ENCODE data around the gene NACC1.

Gene NACC1

DNA sequence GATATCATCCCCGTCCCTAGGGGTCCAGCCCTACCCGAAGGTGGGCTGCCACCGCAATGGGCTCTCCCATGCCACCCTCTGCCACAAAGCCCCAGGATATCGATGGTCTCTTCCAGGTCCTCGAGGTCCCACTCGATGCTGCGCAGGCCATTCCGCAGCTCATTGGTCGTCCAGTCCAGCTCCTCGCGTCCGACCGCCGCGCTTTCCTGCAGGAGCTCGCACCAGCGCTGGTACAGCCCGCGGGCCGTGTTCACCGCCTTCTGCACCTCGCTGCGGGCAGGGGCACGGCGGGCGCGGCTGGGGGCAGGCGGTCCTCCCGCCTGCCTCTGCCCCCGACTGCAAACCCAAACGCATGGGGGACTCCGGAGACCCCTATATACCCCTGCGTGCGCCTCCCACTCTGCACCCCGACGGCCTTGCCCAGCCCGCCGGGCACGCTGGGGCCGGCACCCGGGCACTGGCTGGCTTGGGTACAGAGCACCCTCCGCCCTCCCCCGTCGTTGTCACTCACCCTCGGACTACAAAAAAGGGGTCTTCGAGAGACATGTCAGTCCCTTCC is 31.6 kb downstream of the NACC1 start:
- DNase-seq = no peak

DNA sequence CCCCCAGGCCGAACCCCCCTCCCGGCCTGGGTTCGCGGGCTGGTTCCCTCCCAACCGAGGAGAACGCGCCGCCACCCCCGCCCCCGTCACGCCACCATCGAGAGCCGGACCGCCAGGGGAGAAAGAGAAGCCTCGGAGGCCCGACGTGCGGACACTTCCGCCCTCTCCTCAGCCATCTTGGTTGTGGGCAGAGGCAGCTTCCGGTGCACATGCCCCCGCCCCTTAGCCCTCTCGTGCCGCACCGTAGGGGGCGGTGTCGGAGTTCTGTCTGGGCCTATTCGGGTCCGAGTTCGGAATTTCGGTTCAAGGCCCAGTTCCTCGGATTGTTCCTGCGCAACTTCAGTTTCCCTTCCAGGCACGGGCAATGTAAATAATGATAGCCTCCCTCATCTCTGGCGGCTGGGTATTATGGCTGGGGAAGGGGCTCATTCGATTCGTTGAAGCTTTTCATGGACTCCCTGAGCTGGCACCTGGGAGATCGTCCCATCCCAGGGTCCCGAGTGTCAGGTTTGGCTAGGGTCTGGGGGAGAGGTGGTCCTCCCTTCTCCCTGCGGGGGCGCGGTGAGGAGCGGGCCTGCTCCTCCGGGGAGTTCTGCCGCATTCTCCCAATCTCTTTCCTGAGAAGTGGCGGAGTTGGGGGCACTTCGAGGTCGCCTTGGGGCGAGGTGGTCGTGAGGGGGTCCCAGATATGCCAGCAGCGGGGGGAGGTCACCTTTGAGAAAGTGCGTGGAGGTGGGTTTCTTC is 32.3 kb downstream of the NACC1 start, which contains the start of the genes IER2 and STX10:
TSS of gene IER2 (plus strand) at position 225 of the 744 bp plus-strand sequence. CDS start 2,776 bp downstream, outside the sequence.
TSS of gene STX10 (minus strand) at position 189 of the 744 bp plus-strand sequence. CDS start 202 bp downstream, outside the sequence.
- peak; percentile 89 to 91 for DNase-seq

DNA sequence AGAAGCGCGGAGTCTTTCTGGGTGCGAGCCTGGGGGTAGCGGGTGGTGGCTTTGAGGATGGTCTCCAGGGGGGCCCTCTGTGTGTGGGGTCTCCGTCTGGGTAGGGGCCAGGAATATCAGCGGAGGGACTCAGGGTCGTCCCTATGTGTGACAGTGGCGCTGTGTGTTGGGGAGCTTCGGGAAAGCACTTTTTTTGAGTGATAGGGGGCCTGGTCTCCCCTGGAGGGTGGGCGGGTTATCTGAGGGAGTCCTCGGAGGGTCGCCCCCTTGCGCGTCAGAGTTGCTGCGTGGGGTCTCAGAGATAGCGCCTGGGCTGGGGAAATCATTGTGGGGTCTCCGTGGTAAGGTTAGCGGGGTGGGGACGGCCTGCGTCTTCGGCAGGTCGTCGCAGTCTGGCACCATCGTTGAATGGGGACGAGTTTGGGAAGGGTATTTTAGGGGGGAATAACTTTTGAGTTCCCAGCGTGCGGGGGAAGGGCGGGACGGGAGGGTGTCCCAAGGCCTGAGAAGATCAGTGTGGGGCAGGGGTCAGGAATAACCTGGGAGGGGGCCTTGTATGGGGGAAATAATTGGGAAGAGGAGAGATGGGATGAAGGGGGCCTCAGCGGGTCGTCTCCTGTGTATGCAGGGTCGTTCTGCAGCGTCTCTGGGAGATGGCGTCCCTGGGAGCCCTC is 33.0 kb downstream of the NACC1 start:
- no peak for DNase-seq

DNA sequence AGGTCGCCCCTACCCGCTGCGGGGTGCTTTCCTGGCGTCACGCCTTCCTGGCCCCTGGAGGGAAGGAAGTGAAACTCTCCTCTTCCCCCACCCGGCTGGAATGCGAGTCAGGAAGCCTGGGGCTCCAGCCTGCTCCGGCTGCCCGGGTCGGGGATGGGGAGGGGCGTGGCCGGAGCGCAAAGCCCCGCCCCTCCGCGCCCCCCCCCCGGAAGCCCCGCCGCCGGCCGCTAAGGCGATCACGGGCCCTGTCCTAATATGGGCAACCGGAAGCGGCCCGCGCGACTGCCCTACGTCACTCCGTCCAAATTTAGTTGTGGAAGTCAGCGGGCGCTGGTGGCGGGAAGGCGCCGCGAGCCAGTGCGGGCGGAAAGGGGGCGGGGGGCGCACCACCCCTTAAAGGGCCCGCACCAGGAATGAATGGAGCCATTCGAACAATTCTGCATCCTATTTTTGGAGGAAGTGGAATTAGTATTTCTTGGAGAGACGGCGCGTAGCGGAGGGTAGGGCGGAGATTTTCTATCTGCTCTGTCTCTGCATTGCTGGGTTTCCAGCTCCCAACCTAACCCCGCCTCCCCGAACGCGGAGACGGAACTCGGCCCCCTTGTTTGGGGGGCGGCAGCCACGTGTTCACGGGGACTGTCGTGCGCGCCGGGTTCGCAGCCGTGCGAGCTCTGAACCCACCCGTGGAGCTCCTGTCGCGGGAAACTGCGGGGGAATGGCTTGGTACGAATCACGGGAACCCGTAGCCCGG is 33.7 kb downstream of the NACC1 start:
- peak; percentile 91 for DNase-seq

DNA sequence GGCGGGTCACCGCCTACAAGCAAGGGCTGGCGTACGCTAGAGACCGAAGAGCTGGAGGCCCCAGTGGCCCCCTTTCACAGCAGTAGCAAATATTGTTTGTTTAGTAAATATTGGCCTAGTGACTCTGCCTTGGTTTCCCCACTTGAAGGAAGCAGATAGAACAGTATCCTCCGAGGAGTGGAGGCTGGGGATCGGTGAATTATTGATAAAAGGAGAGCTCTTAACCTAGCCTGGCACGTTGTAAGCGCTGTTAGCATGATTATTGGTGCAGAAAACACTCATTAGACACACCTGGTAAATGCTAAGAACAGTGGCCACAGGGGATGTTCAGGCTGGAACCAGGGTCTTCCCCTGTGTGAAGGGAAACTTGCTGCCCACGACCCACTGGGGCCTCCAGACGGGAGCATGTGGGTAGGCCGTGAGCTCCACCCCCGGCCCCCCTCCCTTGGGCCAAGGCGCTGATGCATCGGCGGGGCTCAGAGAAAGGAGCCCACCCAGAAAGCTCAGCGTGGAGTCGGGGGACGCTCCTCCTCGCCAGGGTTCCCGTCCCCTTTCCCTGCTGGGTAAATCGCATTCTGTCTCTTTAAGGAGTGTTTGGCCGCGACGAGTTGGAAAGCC is 34.4 kb downstream of the NACC1 start:
- DNase-seq = no peak

DNA sequence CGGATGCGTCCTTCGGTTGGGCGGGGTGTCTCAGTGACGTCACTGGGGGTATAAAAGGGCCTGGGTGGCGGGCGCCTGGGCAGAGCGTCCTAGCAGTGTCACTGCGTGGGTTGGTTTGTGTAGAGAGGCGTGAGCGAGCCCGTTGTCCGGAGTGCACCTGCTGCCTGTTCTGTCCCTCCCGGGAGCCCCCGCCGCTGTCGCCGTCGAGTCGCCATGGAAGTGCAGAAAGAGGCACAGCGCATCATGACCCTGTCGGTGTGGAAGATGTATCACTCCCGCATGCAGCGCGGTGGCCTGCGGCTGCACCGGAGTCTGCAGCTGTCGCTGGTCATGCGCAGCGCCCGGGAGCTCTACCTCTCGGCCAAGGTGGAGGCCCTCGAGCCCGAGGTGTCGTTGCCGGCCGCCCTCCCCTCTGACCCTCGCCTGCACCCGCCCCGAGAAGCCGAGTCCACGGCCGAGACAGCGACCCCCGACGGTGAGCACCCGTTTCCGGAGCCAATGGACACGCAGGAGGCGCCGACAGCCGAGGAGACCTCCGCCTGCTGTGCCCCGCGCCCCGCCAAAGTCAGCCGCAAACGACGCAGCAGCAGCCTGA is 35.0 kb downstream of the NACC1 start:
- peak; percentile 96 to 98 for DNase-seq

DNA sequence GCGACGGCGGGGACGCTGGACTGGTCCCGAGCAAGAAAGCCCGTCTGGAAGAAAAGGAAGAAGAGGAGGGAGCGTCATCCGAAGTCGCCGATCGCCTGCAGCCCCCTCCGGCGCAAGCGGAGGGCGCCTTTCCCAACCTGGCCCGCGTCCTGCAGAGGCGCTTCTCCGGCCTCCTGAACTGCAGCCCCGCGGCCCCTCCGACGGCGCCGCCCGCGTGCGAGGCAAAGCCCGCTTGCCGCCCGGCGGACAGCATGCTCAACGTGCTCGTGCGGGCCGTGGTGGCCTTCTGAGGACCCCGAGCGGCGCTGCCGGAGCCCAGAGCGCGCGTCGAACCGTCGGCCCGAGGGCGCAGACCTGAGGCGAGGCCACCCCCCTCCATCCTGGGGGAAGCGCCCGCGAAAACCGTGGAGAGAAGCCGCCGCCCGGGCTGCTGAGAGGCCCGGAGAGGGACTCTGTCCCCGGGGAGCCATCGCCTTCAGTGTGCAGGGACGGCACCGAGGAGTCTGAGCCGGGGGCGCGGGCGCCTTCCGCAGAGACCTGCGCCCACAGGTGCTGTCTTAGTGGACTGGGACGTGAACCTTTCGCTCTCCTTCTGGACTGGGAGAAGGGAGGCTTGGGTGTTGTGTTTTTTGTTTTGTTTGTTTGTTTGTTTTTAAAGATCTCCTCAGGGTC is 35.6 kb downstream of the NACC1 start:
- no peak for DNase-seq

DNA sequence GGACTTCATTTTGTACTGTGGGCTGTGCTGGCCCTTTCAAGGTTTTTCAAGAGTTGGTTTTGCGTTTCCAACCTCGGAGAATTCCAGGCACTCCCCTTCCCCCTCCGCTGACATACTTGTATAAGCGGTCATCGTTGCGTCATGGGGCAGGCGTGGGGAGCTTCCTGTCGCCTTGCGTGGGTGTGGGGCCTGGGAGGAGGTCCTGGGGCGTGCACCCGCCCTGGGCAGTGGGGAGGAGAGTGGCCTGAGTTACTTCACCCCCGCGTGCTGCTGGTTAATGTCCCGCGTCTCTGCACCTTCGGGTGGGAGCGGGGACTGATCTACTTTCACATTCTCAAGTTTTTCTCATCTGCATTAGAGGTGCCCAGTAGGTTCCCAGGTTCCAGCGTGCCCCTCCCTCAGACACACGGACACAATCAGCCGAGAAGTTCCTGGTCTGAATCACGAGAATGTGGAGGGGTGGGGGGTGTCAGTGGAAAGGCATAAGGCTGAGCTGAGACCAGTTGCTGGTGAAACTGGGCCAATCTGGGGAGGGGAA is 36.2 kb downstream of the NACC1 start:
- DNase-seq = peak; percentile 25 to 46

DNA sequence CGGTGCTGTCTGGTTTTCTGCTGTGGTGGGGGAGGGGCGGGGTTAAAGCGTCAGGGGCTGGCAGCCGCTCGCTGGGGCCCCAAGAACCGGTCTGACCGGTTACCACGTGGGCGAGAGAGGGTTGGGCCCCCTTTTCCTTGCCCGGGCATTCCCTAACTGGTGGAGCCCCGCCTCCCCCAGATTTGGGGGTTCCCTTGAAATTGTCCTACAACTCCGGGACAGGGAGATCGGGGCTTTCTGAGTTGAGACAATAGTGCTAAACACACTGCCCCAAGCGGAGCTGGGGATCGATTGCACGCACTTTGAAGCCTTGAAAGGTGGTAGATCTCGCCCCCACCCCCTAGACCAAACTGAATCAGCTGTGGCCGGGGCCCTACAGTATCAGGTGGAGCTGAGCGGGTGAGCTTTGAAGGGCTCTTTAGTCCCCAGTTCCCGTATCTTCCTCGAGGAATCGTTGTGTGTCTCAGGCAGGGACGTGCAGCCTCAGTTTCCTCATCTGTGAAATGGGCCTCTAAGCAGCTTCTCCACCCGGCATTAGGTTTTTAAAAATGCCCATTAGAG is 36.9 kb downstream of the NACC1 start:
- DNase-seq = peak; percentile 71 to 75

DNA sequence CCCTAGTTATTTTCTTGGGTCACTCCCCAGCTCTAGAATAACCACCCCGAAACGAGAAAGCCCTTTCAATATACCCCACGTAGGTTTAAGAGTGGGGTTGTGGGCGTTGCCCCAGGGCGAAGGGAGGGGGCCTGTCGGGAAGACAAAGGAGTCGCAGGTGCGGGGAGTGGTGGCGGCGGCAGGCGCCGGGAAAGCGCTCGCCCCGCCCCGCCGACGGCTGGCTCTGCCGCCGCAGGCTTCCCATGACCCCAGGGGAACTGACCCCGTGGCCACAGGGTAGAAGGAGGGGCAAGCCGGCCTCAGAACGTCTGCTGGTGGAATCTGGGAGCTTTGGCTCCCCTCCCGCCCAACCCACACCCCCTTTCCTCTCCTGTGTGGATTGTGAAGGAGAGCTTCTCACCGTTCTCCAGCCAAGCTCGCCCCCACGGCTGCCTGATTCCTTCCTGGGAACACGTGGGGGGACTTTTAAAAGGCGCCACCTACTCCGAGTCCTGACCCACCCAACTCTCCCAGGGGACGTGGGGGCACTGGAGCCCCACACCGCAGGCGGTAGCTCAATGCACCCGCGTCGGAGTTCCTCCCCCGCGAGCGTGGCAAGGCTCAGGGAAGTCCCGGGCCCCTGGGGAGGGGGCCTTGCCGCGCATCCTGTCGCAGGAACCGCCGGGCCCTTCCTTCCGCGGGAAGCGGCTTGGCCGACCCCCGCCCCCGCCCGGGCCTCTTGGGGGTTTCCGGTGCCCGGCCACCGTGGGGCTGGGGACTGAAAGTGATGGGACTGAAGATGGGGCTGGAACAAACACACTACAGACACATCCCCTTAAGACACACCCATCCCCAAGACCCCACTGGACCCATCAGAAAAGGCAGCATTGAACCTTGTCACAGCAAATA is 37.7 kb downstream of the NACC1 start:
- DNase-seq = peak; percentile 46 to 55

DNA sequence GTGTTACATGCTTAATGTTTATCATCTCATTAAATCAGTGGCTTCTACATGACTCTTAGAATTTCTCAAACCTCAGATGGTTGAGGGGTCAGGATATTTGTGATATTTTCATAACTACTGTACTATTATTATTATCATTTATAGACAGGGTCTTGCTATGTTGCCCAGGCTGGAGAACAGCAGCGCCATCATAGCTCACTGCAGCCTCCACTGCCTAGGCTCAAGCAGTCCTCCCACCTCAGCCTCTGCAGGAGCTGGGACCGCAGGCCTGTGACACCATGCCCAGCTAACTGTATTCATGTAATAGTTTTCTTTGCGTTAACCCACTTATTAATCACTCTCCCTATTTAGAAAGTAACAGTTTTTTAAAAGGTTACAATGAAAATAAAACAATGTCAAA is 41.6 kb downstream of the NACC1 start:
- DNase-seq = no peak

DNA sequence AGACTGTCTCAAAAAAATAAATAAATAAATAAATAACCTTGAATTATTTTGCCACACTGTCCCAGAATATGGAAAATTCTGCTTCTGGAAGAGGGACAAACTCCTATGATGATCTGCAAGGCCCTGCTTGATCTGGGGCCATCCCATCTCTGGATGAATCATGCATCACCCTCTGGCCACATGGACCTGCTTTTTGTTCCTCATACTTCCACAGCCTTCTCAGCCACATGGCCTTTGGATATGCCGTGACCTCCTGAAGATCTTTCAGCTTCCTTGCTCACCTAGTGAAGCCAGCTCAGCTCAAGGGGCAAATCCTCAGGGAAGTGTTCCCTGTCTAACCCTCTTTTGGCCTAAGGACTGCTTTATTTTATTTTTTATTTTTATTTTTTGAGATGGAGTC is 42.5 kb downstream of the NACC1 start:
- no peak for DNase-seq

DNA sequence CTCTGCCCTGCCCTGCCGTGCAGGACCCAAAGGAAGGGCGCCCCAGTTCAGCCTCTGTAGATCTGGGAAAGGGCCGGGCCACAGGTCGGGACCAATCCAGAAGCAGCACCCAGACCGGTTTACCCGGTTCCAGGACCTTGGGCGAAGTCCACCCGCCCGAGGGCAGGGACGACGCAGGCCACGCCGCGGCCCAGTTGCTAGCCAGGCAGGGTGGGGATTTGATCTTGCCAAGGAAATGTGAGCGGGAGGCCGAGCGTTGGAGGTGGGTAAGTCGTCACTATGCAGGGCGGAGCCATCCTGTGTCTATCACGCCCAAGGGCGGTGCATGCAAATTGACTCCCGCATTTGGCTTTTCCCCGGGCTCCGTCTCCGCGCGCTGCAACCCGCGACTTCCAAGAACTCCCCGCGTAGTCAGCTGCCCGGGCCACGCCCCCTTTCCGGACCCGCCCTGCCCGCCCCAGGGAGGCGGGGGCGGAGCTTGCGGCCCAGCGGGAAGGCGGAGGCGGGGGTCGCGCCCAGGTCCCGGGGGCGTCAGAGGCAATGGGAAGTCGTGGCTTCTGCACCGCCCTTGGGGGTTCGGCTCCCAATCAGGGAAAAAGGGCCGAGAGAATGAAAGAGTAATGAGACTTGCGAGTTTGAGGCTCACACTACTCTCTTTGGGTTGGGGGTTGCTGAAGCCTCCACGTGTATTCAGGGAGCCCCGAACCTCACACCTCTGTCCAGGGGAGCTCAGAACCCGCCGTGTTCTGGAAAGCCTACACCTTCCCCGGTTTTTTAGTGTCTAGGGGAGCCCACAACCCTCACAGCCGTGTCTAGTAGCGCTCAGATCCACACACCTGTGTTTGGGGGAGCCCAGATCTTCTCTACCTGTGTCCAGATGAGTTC is 44.9 kb downstream of the NACC1 start:
- DNase-seq = peak; percentile 85 to 88

DNA sequence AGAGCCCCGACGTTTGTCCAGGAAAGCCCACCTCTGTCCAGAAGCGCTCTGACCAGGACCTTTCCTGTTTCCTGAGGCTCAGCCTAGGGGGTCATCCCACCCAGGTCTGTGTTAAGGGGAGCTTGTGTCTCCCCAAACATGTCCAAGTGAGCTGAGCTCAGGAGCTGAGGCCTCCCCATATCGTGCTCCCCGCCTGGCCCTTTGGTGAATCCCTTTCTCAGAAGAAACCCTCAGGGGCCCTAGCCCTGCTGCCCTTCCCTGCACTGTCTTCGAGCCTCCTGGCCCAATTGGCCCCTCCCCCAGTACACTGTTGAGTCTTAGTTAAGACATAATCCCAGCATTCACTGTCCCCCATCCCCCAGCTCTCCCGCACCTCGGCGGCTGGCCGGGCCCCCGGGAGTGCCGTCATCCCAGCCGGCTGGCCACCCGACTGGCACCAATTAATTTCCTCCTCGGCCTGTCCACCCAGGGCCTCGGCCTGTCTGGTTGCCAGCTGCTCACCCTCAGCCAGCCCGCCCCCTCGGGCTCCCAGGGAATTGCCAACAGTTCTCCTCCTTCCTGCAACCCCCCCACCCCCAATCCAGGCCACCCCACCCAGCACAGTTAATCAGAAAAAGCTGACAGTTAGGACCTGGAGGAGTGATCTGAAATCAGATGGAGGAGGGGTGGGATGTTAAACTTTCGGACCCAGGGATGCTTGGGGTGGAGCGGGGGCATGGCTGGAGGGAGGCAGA is 45.7 kb downstream of the NACC1 start:
- DNase-seq = peak in 1 of 2 experiments; percentile 18

DNA sequence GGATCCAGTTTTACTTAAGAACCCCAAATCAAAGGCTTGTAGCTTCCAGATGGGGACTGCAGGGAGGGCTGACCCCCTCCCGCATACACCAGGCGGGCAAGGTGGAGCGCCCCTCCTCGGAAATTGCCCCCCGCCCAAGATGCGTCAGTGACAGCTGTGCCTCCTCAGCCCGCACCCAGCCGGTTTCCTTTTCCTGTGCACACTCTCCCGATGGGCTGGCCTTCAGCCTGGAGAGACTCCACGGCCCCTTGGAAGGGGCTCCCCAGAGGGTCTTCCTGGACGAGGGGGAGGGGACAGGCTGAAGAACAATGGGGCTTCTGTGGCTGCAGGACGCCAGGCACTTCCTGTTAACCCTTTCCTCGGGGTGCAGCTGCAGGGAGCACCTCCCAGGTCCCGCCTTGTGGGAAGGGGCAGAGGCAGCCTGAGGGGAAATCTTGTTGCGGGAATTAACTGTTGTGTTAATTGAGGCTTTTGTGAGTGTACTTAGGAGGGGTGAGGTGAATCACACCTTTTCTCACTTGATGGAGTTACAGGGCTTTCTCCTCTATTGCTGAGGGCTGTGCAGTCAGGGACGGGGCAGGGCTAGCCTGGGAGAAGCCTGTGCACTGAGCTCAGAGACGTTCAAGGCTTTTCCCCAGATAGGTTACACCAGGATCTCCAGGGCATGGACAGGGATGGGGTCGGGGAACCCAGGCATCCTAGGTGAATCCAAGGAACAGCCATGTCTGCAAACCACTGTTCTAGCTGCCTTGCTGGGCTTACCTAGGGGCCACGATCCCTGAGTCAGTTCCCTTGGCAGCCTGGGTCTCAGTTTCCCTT is 46.5 kb downstream of the NACC1 start:
- DNase-seq = peak in 1 of 2 experiments; percentile 11

DNA sequence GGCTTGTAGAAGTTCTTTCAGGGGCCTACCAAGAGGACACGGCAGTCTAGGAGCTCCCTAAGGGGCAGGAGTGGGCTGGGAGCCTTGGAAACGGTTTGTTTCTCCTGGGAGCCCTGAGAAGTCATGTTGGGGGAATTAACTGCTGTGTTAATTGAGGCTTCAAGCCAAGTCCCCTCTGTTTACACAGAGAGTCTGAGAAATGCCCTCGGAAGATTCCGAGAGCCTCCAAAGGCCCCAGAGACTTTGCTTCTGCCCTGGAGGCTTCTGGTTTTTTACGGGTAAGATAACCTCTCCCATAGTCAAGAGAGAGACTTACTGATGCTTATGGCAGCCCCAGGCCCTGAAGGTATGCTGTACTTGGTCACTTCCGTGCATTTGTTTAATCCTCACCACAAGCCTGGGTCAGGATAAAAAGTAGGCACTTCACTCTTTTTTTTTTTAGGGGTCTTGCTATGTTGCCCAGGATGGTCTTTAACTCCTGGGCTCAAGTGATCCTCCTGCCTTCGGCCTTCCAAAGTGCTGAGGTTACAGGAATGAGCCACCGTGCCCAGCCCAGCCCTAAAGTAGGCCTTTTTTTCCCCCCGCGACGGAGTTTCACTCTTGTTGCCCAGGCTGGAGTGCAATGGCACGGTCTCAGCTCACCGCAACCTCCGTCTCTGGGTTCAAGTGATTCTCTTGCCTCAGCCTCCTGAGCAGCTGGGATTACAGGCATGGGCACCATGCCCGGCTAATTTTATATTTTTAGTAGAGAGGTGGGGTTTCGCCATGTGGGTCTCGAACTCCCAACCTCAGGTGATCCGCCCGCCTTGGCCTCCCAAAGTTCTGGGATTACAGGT is 47.3 kb downstream of the NACC1 start:
- no peak for DNase-seq

Measured in activated CD4-positive, alpha-beta T cell treated with anti-CD3 and anti-CD28 coated beads, Interleukin-2, amount 50 U/mL, for 4 hours (primary cell).